Loucy (cell line): Measurements from ENCODE around the gene KIF14.
"Not testable (repeated sequence)": the region's sequence is repeated elsewhere in the genome, so short reads cannot be mapped to it uniquely, and the experiment has no call there.

Experiments used
- CTCF ChIP-seq: fragments of 200-600 bp; sonication (generic); conservative IDR thresholded peaks from 2 replicates; pipeline ENCODE4 v1.5.1; 2014; ENCODE audit warnings: mild to moderate bottlenecking, antibody characterized with exemption, low read length
- EZH2phosphoT487 ChIP-seq: fragments of 200-600 bp; IDR thresholded peaks from 2 replicates; pipeline ENCODE4 v1.6.1; 2018; ENCODE audit warnings: antibody characterized with exemption, mild to moderate bottlenecking, moderate library complexity, borderline replicate concordance

DNA sequence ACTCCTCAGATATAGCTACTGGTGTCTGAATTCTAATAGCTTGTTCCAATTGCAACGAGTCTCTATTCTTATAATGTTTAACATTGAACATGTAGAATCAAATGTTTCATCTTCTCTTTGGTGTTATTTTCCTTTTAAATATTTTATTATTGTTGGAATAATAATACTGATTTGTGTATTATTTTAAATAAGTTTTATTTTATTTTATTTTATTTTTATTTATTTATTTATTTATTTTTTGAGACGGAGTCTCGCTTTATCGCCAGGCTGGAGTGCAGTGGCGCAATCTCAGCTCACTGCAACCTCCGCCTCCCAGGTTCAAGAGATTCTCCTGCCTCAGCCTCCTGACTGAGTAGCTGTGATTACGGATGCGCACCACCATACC lies 10.0 kb upstream of the KIF14 start:
- not testable (repeated sequence) for TF ChIP-seq CTCF, EZH2phosphoT487
